COLO829 (cell line): Measurements from ENCODE around the gene TAOK3.
"Not testable (repeated sequence)": the region's sequence is repeated elsewhere in the genome, so short reads cannot be mapped to it uniquely, and the experiment has no call there.

Experiments used
- DNase-seq: peaks from one replicate; pipeline ENCODE4 v3.0.0; 2012; ENCODE audit warnings: low spot score

TAOK3 gene

DNA sequence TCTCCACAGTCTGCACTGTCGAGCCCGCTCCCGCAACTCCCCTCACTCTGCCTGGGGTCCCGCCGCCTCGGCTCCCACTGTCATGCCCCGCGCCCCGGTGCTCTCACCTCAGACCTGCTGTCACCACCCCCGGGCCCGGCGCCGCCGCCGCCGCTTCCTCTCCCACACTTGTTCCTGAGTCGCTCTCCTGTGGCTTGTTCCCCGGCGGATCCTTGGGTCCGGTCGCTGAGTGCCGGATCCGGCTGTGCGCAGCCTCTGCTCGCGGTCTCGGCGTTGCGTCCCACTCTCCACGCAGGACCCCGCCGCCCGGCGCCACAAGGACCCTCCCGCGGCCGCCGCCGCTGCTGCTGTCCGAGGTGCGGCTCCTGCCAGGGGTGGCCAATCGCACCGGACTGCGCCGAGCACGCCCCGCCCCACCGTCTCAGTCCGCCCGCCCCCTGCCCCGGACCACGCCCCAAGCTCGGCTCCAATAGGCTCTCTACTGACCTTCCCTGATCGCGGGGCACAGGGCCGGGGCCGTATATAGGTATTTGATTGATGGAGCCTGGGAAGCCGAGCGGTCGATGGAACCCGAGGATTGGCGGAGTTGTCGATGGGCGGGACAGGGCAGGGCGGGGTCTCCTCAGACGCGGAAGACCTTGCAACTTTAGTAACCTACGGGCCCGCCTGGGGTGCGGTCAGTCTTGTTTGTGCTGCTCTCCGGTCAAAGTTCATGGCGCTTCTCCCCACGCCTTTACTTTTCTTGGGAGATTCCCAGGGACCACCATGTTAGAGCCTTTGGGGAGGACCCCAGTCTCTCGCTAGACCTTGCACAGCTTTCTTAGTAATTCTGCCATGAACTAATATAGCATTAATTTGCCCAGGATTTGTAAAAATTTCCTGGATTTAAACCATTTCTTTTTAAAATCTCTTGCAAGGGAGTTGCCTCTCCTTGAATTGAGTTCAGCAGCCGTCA, at the start of gene TAOK3:
TSS of gene TAOK3 (minus strand) at position 367 of the 955 bp plus-strand sequence. CDS start 117,340 bp downstream, outside the sequence.
- peak; percentile 97 for DNase-seq

- no peak for DNase-seq
These were observed 48.0 kb upstream of the TAOK3 start for GRCh38 chr12:118420673-118421072.

DNA sequence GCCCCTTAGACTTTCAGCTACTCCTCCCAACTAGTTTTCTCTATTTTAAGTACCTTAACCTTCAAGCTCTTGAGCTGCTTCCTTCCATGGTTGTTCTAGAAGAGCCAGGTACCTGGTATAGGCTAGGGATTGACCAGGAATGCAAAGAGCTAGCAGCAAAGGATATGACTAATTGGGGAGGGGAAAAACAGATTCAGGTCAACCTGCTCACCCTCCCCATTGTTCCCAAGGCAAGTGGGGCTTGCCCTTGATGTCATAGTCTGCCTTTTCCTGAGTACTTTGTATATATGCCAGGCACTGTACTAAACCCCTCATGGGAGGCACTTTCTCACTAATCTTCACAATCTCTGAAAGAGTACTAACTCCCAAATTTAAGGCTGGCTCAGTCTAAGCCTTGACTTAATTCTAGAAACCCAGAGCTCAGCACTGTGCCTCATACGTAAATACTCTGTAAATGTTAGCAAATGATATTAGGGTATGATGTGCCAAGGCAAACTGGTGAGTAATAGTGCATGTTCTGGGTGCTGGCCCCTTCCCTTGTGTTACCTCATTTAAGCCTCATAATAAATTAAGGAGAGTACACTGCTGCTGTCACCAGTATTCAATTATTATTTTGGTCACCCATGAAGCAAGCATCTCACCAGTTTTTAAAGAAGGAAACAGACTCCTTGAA, 45.8 kb upstream of the TAOK3 start:
- DNase-seq, result no peak

GRCh38 chr12:118417942-118418341, 45.2 kb upstream of the TAOK3 start:
- DNase-seq, result no peak

DNA sequence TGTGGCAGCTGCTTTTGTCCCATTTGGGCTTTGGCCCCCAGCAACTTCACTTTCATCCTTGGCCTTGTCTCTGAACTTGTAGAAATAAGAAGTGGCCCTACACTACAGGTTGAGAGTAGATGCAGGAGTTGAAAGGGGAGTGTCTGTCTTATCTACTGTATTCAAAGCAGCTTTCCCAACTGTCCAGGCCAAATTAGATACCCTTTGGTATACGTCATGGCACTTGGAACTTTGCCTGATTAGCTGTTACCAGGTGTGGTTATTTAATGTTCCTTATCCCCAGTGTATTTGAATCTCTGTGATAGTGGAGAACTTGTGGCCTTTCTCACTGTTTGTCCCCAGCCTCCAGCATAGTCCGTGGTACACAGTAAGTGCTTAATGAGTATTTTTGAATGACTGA, 37.1 kb upstream of the TAOK3 start:
- DNase-seq, result no peak

GRCh38 chr12:118408241-118408640, 35.5 kb upstream of the TAOK3 start:
- DNase-seq, result not testable (repeated sequence)

DNA sequence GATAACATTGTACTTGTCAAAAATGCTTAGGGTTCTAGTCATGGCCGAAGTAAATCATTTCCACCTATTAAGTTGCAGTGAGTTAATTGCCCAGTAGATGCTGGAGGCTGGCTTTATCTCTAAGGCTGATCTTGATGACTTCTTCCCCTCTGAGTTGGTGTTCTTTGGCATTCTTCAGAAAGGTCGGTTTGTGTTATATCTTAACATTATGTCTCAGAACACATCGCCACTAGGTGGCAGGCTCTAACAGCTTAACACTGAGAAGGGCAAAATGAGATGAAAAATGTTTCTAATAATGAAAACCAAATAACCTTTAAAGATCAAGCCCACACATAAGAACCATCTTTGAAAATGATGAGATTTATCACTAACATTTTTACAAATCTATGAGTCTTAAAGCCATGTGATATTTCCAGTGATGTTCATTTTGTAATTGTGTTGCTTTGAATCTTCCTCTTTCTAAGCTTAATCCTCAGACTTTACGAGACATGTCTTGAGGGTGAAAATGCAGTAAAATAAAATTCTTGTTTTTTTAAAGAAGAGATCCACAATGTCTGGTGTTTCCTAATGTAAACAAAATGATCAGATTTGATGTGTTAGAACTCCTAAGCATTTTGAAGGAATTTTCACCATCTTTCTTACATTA, 32.3 kb upstream of the TAOK3 start:
- DNase-seq, result peak; percentile 53

DNA sequence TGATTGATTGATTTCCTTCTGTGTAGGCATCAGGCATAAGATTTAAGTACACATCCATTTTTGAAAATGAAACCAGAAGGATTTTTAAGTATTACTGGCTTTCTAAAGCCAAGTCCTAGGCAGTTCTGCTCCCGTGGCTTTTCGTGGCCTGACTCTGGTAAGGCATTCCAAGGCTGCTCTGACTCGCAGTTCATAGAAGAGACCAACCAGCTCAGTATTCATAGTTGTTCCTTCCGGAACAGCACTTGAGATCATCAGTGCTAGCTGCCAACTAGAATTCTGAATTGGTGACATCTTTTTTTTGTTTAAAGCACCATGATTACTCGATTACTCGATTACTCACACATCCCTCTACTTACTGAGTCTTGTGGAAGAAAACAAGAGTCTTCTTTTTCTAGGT, 29.5 kb upstream of the TAOK3 start:
- DNase-seq, result peak; percentile 13

DNA sequence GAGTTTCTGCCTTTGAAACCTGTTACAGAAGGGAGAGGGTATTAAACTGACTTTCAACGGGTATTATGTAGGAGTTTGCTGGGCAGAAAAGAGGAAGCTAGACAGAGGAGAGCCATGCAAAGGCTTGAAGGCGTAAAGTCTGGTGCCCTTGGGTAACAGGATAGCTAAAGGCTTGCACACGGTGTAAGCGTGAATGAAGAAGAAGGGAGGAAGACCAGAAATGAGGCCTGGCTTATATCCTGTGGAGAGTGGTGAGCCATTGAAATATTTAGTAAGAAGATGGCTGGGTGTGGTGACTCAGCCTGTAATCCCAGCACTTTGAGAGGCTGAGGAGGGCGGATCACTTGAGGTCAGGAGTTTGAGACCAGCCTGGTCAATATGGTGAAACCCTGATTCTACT, 26.2 kb upstream of the TAOK3 start:
- DNase-seq, result no peak

GRCh38 chr12:118398524-118398923, 25.8 kb upstream of the TAOK3 start:
- DNase-seq, result no peak

DNA sequence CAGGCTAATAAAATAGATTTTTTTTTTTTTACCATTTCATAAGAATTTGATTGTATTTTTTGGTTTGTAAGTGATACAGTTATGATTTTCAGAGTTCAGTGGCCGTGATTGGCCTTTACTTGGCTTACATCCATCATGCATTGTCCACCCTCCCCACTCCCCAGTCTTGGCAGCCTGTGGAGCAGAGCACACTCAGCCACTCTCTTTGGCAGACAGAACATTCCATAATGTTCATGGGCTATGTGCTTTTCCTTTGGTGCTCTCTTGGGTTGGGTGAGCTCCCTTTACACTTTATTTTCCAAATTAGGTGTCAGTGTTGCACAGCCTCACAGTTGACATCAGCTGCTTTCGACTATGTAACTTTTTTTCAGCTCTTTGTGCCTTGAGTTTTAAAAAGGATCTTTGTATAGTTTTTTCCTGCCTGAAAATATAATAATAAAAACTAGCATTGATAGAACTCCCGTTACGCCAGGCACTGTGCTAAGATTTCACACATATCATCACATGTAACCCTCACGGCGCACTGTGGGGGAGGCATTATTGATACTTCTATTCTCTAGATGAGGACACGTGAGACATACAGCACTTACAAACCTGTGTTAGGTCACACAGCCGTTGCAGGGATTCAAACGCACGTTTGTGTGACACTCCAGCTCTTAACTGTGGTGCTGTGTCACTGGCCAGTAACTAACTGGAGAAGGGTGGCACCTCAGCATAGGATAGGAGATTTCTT, 25.2 kb upstream of the TAOK3 start:
- no peak for DNase-seq

GRCh38 chr12:118391836-118392235, 19.1 kb upstream of the TAOK3 start:
- no peak for DNase-seq

- DNase-seq, result no peak
These were observed 18.7 kb upstream of the TAOK3 start for GRCh38 chr12:118391424-118391823.

GRCh38 chr12:118377884-118378470, 5.3 kb upstream of the TAOK3 start:
- peak; percentile 72 for DNase-seq

DNA sequence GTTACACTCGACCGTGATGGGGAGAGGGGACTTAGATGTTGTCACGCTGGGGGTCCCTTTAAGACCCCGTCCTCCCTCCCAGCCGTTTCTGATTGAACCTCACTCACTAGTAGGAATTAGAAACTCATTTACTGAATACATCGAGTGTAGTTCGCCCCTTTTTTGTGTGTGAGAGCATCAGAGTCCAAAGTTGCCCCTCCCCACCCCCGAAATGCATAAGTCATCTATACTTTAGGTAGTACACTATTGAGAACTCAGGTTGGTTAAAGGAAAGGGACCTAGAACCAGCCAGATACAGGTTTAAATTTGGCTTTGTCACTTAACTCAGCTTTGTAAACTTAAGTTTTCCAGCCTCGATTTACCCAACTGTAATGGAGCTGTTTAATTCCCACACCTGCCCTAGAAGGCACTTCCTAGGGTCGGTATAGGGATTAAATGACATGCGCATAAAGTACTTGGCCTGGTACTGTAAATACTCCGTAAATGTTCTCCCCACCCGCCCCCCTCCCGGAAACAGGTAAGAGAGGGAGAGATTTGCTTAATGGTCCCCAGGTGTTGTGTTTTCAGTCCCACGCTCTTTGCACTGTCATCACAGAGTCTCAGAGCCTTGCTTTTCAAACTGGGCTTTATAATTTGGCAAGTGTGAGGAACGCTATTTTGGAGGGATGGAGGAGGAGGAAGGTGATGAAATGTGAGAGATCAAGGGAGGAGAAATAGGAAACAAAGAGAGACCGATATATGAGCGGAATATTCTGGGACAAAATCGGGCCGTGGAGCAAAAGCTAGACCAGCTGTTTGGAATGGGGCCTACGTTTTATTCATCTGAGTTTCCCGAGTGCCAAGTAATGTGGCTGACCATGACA, 4.5 kb upstream of the TAOK3 start:
- DNase-seq, result no peak

GRCh38 chr12:118376089-118377020, 3.6 kb upstream of the TAOK3 start, which contains the start of gene SUDS3:
TSS of gene SUDS3 (plus strand) at chr12:118376555. CDS start at chr12:118376692, 137 bp downstream.
- peak; percentile 85 for DNase-seq

DNA sequence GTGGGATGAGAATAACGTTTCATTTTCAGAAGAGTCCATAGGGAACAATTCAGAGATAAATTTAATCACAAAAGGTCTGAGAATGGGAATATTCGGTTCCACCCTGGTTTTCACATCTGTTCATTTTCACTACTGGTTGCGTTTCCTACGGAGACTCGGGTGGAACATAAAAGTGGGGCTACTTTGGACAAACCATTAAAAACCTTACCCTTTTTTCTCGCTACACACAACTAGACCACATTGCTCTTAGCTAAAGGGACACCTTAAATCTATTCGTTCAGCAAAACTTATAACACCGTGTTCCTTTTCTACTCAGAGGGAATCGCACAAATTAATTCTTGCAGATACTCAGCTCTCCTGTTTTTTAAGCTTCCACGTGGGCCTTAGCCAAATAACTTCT, 2.6 kb upstream of the TAOK3 start:
- DNase-seq, result no peak

DNA sequence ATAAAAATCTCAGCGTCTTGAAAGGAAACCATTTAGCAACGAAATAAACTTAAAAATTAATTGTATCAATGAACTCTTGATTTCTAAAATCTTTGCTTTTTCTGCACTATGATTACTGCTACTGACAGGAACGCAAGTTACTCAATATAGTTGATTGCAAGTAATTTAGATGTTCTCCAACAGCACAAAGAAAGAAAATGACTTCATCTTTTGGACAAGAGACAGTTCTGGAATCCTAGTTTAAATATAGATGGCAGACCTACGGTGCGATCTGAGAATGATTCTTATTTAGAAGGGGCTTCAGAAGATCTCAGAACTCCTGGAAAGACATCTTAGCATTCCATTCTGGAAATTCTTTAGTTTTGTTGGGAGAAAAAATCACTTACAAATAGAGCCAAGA, 2.2 kb upstream of the TAOK3 start:
- no peak for DNase-seq

GRCh38 chr12:118374126-118374725, 1.5 kb upstream of the TAOK3 start:
- DNase-seq, result no peak
